Kidney tubule cell (primary cell): Measurements from ENCODE around the gene EPB41.
"Not testable (repeated sequence)": the region's sequence is repeated elsewhere in the genome, so short reads cannot be mapped to it uniquely, and the experiment has no call there.

Source experiments
- DNase-seq: peaks from one replicate; pipeline ENCODE4 v3.0.0-alpha.2; 2018; ENCODE audit warnings: low spot score

EPB41 gene

GRCh38 chr1:28927266-28927647, 12.9 kb downstream of the EPB41 start:
- no peak for DNase-seq

DNA sequence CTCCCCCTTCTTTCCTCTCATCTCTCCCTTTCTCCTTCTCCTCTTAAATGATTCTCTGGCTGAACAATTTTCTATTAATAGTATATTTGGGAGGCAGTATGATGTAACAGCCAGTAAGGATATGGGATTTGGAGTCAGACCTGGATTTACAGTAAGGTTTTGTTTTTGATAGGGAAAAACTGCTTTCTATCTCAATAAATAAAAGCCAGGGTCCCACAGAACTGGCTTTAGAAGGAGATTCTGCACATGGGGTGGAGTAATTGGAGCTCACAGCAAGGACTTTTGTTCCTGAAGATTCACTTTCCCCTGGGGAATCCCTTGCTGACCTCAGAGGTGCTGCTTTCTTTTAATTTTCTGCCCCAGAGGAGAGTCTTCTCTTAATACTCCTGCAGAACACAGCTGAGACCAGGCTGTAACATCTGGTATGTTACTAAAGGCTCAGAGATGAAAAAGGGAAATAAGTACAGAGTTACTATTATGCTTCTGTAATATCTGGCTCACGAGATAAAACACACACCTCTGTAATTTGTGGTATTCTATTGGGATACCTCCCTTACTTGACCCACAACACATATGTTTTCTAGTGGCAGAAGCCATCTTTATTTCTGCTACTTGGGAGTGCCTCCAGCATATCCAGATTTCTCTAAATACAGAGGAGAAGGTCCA, 13.4 kb downstream of the EPB41 start:
- DNase-seq = no peak

- no peak for DNase-seq
Measured at GRCh38 chr1:28928314-28928941, 14.1 kb downstream of the EPB41 start.

GRCh38 chr1:28933277-28933676, 18.9 kb downstream of the EPB41 start:
- DNase-seq = no peak

GRCh38 chr1:28933918-28934317, 19.5 kb downstream of the EPB41 start:
- DNase-seq = no peak

GRCh38 chr1:28934676-28935075, 20.3 kb downstream of the EPB41 start:
- peak; percentile 46 for DNase-seq

DNA sequence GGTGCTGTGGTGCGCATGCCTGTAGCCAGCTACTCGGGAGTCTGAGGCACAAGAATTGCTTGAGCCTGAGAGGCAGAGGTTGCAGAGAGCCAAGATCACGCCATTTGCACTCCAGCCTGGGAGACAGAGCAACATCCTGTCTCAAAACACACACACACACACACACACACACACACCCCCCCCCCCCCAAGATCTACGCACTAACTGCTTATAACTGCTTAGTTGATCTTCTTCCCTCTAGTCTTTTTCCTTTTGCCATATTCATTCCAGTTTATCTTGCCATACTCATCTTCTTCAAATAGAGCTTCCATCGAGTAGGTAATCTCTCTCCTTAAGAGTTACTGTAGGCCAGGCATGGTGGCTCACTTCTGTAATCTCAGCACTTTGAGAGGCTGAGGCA, 20.9 kb downstream of the EPB41 start:
- DNase-seq = no peak

GRCh38 chr1:28936094-28936493, 21.7 kb downstream of the EPB41 start:
- no peak for DNase-seq

GRCh38 chr1:28936528-28936927, 22.2 kb downstream of the EPB41 start:
- no peak for DNase-seq

- DNase-seq = not testable (repeated sequence)
Measured at GRCh38 chr1:28943581-28943980, 29.2 kb downstream of the EPB41 start.

DNA sequence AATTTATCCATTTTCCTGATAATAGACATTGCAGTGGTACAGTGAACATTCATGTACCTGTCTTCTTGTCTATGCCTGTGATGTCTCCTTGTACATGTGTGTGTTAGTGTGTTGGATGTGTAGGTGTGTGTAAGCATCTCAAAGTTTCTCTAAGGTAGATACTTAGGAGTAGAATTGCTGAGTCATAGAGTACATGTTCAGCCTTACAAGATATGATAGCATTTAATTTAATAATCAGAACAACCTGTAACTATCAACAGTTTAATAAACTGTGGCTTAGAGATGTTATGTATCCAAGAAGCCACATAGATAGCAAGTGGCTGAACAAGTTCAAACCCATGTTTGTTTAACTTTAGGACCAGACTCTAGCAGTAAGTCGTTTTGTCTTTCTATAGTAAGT, 35.6 kb downstream of the EPB41 start:
- no peak for DNase-seq

GRCh38 chr1:28950449-28950848, 36.1 kb downstream of the EPB41 start:
- DNase-seq = no peak

GRCh38 chr1:28954126-28954726, 39.9 kb downstream of the EPB41 start:
- DNase-seq = no peak

GRCh38 chr1:28956038-28956464, 41.7 kb downstream of the EPB41 start:
- DNase-seq = peak; percentile 21

- DNase-seq = not testable (repeated sequence)
Measured at GRCh38 chr1:28962114-28962831, 47.9 kb downstream of the EPB41 start.

DNA sequence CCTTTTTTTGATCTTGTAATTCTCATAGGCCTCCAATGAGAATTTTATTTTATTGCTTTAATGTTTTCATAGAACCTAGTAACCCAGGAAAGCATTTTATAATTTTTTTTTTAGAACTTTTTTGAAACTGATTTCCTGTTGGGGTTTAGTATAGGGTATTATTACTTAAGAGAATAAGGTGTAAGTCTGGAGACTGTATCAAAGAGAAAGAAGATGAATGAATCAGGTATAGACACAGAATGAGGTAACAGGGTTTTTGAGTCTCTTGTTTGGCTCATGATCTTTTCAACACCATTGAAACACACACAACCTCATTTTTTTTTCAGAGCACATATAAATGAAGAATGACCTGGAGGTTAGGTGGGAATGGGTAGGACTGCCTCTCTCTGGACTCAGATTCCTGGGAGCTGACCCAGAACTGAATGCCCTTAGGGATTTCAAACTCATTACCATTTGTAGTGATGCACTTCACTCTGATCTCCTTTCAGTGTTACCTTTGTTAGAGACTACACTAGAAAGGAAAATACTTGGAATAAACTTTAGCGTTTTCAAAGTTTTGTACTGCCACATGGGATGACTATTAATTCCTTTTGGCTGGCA, 51.0 kb downstream of the EPB41 start:
- DNase-seq = peak; percentile 49

DNA sequence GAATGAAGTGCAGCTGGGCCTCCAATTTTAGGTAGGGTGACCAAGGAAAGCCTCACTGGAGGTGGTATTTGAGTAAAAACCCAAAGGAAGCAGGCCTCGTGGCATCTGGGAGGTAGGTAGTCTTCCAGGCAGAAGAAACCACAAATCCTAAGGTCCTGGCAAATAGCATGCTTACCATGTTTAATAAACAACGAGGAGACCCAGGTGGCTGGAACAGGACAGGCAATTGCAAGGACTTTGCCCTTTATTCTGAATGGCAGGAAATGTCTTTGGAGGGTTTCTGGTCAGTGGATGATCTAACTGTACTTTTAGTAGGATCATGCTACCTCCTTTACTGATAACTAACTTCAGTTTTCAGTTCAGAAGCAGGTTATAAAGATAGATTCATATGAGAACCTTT, 52.2 kb downstream of the EPB41 start:
- peak; percentile 48 for DNase-seq

- DNase-seq = peak; percentile 97
Measured at GRCh38 chr1:28971980-28972771, 57.8 kb downstream of the EPB41 start.

DNA sequence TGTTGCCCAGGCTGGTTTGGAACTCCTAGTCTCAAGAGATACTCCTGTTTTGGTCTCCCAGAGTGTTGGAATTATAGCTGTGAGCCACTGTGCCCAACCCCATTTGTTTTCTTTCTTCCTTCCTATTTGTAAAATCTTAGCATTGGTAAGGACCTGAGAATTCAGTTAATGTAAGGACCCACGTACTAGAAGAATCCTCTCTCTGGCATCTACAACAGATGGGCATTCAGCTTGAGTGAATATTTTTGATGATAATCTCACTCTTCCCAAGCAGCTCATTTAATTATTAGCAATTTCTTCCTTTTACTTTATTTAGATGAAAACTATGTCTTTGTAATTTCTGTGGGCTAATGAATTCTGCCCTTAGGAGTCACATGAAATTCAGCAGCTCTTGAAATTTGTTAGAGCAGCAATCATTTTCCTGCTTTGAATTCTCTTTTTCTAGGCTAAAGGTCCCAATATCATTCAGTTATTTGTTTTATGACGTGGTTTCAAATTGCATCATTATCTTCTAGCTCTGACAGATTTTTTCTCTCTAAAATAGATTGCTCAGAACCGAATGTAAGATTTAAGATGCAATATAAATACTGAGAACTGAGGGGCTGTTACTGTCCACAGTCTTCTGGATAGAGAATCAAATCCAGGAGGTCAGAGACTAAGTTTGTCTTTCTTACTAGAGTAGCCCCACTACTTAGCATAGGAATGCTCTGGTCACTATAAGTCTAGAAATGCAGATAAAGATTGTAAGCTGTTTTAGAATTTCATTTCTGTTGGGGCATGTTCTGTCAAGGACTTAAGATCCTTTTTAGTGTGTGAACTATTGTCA, 59.4 kb downstream of the EPB41 start:
- no peak for DNase-seq

GRCh38 chr1:28974432-28974831, 60.1 kb downstream of the EPB41 start:
- no peak for DNase-seq

DNA sequence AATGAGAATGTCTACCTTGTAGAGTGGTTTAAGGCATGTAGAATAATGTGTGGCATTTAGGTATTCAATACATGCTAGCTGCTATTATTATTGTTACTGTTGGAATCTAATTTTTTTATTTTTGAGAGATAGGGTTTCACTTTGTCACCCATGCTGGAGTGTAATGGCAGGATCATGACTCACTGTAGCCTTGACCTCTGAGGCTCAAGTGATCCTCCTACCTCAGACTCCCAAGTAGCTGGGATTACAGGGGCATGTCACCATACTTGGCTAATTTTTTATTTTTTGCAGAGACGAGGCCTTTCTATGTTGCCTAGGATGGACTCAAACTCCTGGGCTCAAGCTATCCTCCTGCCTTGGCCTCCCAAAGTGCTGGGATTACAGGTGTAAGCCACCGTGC, 61.9 kb downstream of the EPB41 start:
- no peak for DNase-seq
